NCI-H2029 (cell line): Measurements from ENCODE around the gene SH2D3A.

Experiments
- DNase-seq: peaks from one replicate; lab custom pipeline; 2025; lab: John Stamatoyannopoulos, UW

The SH2D3A gene

DNA sequence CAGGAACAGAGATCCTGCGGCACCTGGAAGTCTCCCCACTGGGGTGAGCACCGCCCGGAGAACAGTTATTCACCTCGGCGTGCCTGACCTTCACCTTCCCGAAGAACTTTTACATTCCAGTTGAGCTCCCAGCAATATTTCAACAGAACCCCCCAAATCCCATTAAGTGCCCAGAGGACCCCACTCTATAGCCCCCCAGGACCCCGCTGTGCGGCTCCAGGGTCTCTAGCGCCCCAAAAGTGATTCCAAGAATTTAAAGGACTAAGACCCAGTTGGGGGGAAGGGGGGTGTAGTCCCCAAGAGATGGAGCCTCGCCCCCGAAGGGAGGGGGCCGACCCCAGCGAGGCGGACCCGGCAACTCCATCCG lies 30.3 kb downstream of the SH2D3A start:
- no peak for DNase-seq

DNA sequence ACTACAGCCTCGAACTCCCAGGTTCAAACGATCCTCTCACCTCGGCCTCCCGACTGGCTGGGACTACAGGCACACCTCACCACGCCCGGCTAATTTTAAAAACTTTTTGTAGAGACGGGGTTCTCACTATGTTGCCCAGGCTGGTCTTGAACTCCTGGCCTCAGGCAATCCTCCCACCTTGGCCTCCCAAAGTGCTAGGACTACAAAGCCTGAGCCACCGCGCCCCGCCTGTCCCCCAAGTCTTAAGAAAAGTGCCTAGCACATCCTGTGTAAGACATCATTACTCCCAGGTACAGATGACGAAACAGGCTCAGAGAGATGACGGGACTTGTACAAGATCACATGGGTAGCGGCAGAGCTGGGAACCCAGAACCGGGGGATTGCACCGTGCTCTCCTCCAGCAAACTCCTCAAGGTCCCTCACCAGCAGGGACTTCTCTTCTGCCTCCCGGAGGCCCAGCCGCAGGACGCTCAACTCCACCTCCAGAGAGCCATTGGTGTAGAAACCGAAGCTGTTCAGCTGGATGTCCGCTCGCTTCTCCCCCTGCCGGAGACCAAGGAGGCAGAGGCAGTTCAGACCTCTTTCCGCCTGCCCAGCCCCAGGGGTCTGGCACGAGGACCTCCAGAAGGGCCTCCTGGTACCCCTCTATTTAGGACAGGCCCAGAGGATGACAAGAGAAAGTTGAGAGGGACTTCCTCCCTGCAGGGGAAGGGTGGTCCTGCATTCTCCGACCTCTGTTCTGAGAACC lies 30.9 kb downstream of the SH2D3A start:
- DNase-seq = no peak

DNA sequence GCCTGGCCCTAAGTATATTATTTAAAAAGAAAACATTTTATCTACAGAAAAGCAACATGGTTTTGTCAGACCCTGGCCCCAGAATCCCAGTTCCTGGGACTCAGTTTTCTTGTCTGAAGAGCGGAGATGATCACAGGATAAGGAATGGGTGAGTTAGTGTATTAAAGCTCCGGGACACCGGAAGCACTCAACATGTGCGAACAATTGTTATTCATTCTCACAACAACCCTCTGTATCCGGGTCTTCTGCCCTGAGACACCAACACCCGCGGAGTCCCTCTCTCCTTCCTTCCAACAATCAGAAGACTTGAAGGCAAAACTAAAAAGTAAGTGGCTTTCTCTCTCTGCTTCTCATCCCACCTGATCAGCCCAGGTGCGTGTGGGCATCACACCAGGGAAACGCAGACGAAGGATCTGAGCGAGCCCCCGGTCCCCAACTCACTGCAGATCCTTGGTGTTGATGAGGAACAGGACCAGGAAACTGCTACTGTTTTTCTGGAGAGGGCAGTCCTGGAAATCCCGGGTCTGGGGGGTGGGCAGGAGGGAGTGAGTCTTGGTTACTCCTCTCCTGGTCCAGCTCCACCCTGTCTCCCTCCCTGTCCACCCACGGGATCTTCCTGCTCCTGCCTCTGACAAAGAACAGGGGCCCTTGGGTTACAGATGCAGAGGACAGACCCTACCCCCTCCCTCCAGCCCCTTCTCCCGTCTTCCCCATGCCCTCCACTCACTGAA lies 31.9 kb downstream of the SH2D3A start:
- no peak for DNase-seq

DNA sequence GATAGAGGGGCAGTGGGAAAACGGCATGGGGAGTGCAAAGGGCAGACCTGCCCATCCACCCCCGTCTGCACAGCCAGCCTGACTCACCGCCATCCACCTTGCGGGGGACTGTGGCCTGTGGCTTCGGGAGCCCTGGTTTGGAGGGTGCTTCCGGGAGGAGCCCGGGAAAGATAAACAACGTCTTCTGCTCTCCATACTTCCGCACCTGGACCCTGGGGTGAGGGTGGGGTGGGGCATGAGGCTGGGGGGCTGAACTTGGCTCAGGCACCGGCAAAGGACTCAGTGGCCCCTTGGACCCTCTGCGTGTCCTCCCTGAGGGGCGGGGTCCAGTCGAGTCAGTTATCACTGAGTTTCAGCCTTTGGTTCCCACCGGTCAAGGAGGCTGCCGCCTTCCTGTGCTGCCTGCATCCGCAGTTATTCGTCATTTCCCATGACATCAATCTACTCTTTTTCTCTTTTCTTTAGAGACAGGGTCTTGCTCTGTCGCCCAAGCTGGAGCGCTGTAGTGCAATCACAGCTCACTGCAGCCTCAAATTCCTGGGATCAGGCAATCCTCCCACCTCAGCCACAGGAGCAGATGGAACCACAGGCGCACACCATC lies 33.0 kb downstream of the SH2D3A start:
- no peak for DNase-seq

DNA sequence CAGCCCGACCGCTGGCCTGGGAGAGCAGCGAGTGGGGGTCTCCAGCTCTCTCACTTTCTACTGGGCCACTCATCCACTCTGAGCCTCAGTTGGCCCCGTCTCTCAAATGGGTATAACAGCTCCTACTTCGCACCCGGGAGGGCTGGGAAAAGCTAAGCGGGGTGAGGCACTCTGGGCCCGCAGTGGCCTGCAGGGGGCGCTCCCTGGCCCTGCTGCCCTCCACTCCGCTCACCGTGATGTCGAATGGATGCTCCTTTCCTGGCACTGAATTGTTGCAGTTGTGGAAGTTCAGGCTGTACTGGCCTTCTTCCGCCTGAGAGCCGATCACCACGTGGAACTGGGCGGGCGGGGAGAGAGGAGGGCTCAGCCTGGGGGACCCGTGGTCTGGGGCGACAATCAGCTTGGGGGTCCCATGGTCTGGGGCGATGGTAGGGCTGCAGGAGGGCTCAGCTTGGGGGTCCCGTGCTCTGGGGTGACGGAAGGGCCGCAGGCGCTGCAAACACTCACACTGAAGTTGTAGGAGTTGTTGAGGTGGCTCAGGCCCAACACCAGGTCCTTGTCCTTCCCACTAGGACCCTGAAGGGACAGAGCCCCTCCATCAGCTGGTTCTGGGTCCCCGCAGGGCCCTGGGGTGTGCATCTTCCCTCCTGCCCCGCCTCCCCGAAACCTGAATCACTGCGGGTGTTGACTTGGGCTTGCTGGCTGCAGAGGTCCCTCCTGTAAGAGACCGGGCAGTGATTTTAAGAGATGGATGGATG lies 33.7 kb downstream of the SH2D3A start:
- no peak for DNase-seq

DNA sequence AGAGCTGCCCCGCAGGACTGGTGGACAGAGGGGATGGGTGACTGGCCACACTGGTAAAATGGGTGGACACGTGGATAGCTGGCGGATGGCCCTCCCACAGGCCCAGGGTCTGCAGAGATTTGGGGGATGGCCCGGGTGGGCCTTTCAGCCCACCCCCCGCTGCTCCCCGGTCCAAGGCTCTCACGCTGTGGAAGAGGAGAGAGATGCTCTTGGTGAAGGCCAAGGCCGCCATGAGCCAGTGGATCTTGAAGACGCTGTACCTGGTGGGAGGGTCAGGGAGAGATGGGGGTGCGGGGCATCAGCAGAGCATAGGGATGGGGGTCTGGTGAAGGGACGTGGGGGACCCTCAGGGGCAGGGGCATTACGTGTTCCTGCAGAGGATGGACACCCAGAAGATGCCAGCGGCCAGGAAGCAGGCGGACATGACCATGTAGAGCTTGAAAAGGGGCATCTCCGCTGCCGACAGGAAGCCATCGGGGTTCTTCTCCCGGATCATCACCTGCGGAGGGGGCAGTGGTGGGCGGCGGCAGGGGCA lies 34.4 kb downstream of the SH2D3A start:
- DNase-seq = no peak

DNA sequence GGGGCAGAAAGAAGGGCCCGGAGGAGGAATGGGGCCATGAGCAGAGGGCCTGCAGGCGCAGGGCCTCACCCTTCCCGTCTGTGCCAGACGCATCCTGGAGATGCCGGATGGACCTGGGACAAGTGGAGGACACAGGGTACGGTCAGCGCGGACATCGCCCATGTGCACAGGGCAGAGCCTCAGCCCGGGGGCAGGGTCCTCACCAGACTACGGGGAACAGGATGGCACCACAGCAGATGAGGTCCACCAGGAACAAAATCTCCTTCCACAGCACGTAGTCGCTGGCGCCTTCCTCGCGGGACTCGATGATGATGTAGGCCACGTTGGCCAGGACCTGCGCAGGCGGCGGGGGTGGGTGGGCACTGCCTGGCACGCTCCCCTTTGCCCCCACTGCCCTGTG lies 35.4 kb downstream of the SH2D3A start:
- DNase-seq = no peak

DNA sequence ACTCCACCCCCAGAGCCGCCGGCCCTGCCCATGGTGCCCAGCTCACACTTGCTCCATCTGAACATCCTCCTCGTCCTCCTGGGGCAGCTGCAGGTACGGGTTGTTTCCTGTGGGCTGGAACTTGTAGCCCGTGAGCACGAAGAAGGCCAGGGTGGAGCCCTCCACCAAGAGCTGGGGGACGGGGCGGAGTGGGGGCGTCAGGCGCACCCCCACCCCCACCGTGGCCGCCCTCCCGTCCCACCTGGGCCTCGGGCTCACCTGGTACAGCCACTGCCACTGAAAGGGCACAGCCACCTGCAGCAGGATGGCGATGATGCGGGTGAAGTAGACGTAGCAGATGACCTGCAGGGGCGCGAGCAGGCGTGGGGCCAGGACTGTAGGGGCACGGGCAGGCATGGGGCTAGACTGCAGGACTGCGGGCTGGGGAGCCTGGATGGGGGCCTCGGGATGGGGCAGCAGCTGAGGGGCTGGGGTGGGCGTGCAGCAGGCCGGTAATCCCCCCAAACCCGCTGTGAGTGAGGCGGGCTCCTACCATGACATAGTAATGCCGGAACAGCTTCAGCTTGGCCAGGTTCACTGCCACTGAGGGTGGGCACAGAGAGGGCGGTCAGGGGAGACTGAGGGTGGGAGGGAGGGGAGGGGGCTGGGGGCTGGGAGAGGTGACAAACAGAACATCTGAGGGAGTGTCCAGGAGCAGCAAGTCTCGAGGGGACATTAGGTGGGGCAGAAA lies 36.1 kb downstream of the SH2D3A start:
- no peak for DNase-seq

DNA sequence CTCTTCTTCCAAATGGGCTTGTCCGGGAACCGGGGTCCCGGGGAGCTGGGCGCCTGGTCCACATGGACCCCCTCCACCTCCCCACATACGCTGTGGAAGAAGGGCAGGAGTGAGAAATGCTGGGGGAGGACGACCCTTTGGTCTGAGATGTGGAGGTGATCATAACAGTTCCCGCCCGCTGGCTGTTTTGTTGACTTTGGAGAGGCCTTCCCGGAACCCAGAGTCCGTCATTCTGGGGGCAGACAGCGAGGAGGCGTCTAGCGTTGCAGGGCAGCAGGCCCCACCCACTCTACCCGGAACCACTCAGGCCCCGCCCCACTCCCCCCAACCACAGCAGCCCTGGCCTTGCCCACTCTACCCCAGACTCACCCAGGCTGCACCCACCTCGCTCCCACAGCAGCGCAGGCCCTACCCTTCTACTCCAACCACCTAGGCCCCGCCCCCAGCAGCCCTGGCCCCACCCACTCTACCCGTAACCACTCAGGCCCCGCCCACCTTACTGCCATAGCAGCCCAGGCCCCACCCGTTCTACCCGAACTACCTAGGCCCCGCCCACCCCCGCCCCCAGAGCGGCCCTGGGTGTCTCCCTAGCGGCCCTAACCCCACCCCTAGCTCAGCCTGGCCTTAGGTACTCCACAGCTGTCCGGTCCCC lies 37.0 kb downstream of the SH2D3A start:
- peak; percentile 58 for DNase-seq

DNA sequence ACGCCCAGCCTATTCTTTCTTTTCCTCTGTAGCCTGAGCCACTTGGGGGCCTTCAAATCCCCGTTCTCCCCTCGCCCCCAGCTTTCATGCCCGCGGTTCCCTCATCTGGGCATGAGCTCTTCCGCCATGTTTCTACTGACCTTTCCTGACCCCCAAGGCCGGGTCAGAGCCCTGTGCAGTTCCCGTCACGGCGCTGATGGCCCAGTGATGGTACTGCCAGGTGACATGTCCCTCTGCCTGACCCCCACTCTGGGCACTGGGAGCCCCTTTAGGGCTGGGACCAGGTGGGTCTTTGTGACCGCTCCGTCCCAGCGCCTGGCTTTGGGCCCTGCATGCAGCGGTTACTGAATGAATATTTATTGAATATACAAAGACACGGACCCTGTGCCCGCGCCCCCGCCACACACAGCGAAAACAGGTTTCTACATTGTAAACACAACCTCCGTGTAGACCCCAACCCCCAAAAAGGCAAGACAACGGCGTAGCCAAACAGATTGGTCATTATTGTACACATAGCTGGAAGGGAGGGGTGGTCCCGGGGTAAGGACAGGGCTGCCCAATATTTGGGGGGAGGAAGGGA lies 37.6 kb downstream of the SH2D3A start:
- no peak for DNase-seq

DNA sequence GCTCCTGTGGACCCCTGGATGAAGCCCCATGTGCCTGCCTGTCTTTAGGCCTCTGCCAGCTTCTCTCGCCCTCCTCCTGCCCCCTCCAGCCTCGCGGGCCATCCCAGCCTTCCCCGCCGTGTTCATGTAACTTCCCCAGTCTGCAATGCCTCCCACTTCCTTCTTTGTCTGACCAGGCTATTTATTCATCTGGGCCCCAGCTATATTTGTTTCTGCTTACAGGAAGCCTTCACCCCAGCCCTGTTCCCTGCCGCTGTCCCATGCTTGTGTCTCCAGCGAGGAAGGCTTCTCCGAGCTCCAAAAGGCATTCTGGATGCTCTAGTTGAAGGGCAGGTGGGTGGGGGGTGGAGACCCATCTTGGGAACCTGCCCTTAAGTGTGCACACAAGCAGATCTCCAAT lies 38.9 kb downstream of the SH2D3A start:
- DNase-seq = no peak

DNA sequence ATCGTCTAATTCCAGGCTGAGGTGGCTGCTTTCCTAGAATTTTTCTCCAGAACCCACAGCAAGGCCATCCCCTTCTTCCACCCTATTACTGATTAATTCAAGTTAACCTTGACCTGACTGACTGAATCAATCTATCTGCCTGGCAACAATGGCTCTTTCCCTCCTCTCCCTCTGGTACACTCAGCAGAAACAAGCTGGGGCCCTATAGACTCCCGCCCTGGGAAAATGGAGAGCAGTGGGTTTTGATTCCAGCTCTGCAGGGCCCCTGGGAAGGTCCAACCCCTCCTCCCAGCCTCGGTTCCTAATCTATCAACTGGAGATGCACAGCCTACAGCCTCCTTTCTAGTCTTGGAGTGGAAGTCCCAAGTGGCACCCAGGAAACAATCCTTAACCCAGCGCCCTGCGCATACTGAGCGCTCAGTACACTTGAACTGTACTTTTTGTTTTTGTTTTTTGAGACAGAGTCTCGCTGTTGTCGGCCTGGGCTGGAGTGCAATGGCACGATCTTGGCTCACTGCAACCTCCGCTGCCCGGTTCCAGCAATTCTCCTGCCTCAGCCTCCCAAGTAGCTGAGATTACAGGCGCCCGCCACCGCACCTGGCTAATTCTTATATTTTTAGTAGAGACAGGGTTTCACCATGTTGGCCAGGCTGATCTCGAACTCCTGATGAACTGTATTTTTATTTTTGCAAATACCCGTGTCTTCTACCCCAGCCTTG lies 41.6 kb downstream of the SH2D3A start:
- DNase-seq = no peak

DNA sequence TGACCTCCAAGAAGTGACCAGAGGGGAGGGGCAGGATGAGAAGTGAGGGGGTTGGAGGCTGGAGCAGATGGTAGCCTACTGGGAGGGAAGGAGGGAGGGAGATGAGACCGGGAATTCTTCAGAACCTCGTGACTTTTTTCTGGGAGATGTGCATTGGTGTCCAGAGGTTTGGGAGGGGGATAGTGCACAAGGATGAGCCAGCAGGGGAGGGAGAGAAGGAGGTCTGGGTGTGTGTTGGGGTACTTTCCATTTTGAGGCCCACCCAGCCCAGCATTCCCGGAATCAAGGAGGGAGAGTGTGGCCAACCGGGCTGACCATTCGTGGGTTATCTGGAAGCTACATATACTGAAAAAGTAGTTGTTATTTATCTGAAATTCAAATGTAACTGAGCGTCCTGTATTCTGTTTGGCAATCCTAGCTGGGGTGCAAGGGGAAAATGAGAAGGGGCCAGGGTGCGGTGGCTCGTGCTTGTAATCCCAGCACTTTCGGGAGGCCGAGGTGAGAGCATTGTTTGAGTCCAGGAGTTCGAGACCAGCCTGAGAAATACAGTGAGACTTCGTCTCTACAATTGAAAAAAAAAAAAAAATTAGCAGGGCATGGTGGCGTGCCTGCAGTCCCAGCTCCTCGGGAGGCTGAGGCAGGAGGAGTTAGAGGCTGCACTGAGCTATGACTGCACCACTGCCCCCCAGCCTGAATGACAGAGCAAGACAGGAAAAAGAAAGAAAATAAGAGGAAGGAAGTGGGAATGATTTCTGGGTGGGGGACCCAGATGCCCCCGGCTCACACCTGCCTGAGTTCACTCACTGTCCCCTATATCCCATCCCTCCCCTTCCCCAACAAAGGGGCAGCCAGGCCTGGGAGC lies 42.4 kb downstream of the SH2D3A start:
- DNase-seq = no peak

DNA sequence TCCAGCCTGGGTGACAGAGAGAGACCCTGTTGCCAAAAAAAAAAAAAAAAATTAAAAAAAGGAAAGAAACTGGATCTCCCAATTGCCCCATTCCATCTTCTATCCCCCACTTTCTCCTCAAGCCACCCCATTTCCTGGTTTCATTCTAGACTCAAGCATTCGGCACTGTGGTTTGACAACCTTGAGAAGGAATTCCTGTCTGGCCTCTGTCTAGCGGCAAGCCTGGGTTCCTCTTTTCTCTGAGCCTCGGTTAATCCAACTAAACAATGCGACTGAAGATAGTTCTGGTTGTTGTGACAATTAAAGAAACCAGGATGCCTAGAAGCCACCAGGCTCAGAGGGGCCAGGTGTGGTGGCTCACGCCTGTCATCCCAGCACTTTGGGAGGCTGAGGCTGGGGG lies 43.5 kb downstream of the SH2D3A start:
- no peak for DNase-seq

DNA sequence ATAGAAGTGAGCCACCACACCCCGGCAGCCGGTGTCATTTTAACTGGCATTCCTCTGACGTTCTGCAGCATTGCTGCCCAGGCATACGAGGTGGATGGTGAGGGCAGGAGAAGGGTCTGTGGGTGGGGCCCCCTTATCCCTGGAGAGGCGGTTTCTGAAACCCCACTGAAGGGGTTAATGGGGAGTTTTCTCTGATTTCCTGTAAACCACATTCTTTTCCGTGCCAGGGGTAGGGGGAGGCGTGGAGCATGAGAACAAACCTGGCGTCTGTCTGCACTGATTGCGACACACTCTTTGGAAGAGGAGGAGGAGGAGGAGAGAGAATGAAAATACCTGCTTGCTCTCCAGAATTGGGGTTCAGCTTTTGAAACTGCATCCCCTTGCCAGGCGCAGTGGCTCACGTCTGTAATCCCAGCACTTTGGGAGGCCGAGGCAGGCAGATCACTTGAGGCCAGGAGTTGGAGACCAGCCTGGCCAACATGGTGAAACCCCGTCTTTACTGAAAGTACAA lies 44.1 kb downstream of the SH2D3A start:
- no peak for DNase-seq

DNA sequence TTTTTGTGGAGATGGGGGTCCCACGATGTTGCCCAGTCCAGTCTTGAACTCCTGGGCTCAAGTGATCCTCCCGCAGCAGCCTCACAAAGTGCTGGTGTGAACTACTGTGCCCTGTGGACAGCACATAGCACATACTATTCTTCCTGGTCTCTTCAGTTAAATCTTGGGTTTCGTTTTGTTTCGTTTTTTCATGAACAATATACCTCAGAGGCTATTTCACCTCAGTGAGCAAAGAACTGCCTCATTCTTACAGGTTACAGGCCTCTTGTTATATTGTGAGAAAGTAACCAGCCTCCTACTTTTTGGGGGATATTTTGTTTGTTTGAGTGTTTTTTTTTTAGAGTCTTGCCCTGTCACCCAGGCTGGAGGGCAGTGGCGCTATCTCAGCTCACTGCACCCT lies 45.5 kb downstream of the SH2D3A start:
- no peak for DNase-seq

DNA sequence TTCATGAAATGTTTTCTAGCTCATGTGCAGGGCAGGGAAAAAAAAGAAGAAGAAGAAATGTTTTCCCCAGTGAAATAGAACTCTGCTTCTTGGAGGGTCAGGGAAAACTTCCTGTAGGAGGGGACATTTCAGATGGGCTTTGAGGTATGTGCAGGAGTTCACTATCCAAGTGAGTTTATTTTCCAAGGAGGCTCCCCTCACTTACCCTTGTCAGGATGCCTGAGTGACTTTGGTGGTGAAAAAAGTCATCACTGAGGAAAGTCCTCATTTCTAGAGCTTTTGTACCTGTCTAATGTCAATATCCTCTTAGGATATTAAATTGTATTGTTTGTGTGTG lies 46.1 kb downstream of the SH2D3A start:
- DNase-seq = no peak

DNA sequence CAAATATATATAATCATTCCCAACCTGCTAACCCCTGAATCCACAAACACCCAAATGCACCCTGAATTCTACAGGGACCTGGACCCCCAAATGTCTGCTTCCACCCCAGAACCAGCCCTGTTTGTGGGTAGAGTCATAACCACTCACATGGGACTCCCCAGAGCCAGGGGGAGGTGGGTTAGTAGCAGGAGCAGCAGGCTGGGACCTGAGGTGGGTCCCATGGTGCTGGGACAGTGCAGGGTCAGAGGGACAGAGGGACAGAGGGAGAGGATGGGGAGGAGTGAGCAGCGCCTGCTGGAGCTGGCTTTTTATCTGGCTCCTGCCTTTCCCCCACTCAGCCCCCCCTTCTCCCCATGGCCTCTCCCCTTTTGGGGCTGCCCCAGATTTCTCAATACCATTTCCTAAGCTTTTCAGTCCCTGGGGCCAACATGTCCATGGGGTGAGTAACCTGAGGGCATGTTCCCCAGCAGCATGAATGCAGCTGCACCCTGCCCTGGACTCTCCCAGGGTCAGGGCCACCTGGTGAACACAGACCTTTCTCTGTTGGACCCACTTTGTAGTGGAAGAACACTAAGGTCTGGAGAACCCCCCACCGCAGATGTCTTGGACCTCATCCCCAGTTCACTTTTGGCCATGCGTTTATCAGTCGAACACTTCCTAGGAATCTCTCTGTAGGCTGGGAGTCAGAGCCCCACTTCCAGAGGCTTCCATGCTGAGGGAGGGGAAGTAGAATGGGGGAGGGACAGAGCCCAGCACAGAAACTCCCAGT lies 46.7 kb downstream of the SH2D3A start, which contains the start of gene C3:
C3 (minus strand) TSS at position 282 of the 769 bp plus-strand sequence; CDS start at position 221, 61 bp downstream.
- DNase-seq = no peak
